ENCODE results near the gene ATOH8.

- TF ChIP-seq CTCF (IDR thresholded peaks at IDR 0.05) (peak; percentile 88 to 97 (median 94)), EP300 (IDR thresholded peaks at IDR 0.05) (no peak), POLR2A (IDR thresholded peaks at IDR 0.05) (no peak), POLR2AphosphoS5 (IDR thresholded peaks at IDR 0.05) (no peak)
These were observed 73.4 kb downstream of the ATOH8 start for GRCh38 chr2:85826990-85827878.
